ENCODE data around the gene FGF12.

FGF12 gene

GRCh38 chr3:192397012-192397411 lies 330.3 kb downstream of the FGF12 start:
- H3K36me3 ChIP-seq (ENCODE audit: insufficient read depth, low read length), result no peaks in the 10 kb centered on the region
- no peak overlapping the region for H3K4me2 ChIP-seq (ENCODE audit: low read length)
- no peaks in the 10 kb centered on the region for H3K4me1 ChIP-seq (ENCODE audit: insufficient read depth, low read length, severe bottlenecking)
- H3K27me3 ChIP-seq (ENCODE audit: insufficient read depth, low read length), result no peaks in the 10 kb centered on the region
- no peaks in the 10 kb centered on the region for H3K9me3 ChIP-seq (ENCODE audit: low read length)
- TF ChIP-seq EZH2 (IDR thresholded peaks at IDR 0.05; ENCODE audit: borderline replicate concordance, low read length) (no peak), CTCF (IDR thresholded peaks at IDR 0.05; ENCODE audit: low read length) (no peak)
- no peak overlapping the region for H3K9ac ChIP-seq (ENCODE audit: low read length)
- H3K9me2 ChIP-seq (ENCODE audit: low read depth, low read length), result no peaks in the 10 kb centered on the region
- no peaks in the 10 kb centered on the region for H3F3A ChIP-seq (ENCODE audit: insufficient read depth, low read length)
- H3K4me3 ChIP-seq (ENCODE audit: low read depth, low read length, poor library complexity, severe bottlenecking), result no peak overlapping the region
- no peaks in the 10 kb centered on the region for H4K20me1 ChIP-seq (ENCODE audit: insufficient read depth, low read length)
- H2AFZ ChIP-seq (ENCODE audit: low read length), result no peak overlapping the region
- no peaks in the 10 kb centered on the region for H3K79me2 ChIP-seq (ENCODE audit: insufficient read depth, low read length)
- H3K27ac ChIP-seq (ENCODE audit: low read depth, low read length, poor library complexity, severe bottlenecking), result no peak overlapping the region

GRCh38 chr3:192395506-192395905 lies 331.8 kb downstream of the FGF12 start:
- no peaks in the 10 kb centered on the region for H3K4me1 ChIP-seq (ENCODE audit: insufficient read depth, low read length, severe bottlenecking)
- H3K36me3 ChIP-seq (ENCODE audit: insufficient read depth, low read length), result no peaks in the 10 kb centered on the region
- no peak overlapping the region for H3K27ac ChIP-seq (ENCODE audit: low read depth, low read length, poor library complexity, severe bottlenecking)
- no peak overlapping the region for H3K4me3 ChIP-seq (ENCODE audit: low read depth, low read length, poor library complexity, severe bottlenecking)
- no peaks in the 10 kb centered on the region for H3K79me2 ChIP-seq (ENCODE audit: insufficient read depth, low read length)
- no peaks in the 10 kb centered on the region for H3K9me3 ChIP-seq (ENCODE audit: low read length)
- no peak overlapping the region for H3K4me2 ChIP-seq (ENCODE audit: low read length)
- H3K9ac ChIP-seq (ENCODE audit: low read length), result no peak overlapping the region
- no peak for TF ChIP-seq CTCF (IDR thresholded peaks at IDR 0.05; ENCODE audit: low read length)
- TF ChIP-seq EZH2 (IDR thresholded peaks at IDR 0.05; ENCODE audit: borderline replicate concordance, low read length), result no peak
- no peak overlapping the region for H2AFZ ChIP-seq (ENCODE audit: low read length)
- H3K27me3 ChIP-seq (ENCODE audit: insufficient read depth, low read length), result no peaks in the 10 kb centered on the region
- no peaks in the 10 kb centered on the region for H3F3A ChIP-seq (ENCODE audit: insufficient read depth, low read length)
- H3K9me2 ChIP-seq (ENCODE audit: low read depth, low read length), result no peaks in the 10 kb centered on the region
- no peaks in the 10 kb centered on the region for H4K20me1 ChIP-seq (ENCODE audit: insufficient read depth, low read length)

GRCh38 chr3:192392986-192393385 lies 334.4 kb downstream of the FGF12 start:
- no peaks in the 10 kb centered on the region for H3F3A ChIP-seq (ENCODE audit: insufficient read depth, low read length)
- H3K9me3 ChIP-seq (ENCODE audit: low read length), result no peaks in the 10 kb centered on the region
- no peak overlapping the region for H3K27ac ChIP-seq (ENCODE audit: low read depth, low read length, poor library complexity, severe bottlenecking)
- no peaks in the 10 kb centered on the region for H3K36me3 ChIP-seq (ENCODE audit: insufficient read depth, low read length)
- no peak for TF ChIP-seq EZH2 (IDR thresholded peaks at IDR 0.05; ENCODE audit: borderline replicate concordance, low read length)
- TF ChIP-seq CTCF (IDR thresholded peaks at IDR 0.05; ENCODE audit: low read length), result no peak
- no peak overlapping the region for H3K4me3 ChIP-seq (ENCODE audit: low read depth, low read length, poor library complexity, severe bottlenecking)
- H4K20me1 ChIP-seq (ENCODE audit: insufficient read depth, low read length), result no peaks in the 10 kb centered on the region
- H3K4me2 ChIP-seq (ENCODE audit: low read length), result no peak overlapping the region
- no peak overlapping the region for H3K9ac ChIP-seq (ENCODE audit: low read length)
- H3K27me3 ChIP-seq (ENCODE audit: insufficient read depth, low read length), result no peaks in the 10 kb centered on the region
- no peaks in the 10 kb centered on the region for H3K9me2 ChIP-seq (ENCODE audit: low read depth, low read length)
- no peak overlapping the region for H2AFZ ChIP-seq (ENCODE audit: low read length)
- no peaks in the 10 kb centered on the region for H3K79me2 ChIP-seq (ENCODE audit: insufficient read depth, low read length)
- no peaks in the 10 kb centered on the region for H3K4me1 ChIP-seq (ENCODE audit: insufficient read depth, low read length, severe bottlenecking)
